ENCODE results near the gene SLC13A5. TPM values are rescaled to one million over a fixed set of nuclear protein-coding genes. Genes with fewer than 3 reads are reported as not detected.
A peak's percentile ranks its signal among the peaks of the same experiment; 100 is the strongest.
"Not testable (repeated sequence)": the region's sequence is repeated elsewhere in the genome, so short reads cannot be mapped to it uniquely, and the experiment has no call there.

SLC13A5 gene
- total RNA-seq, 1 donor: not detected

DNA sequence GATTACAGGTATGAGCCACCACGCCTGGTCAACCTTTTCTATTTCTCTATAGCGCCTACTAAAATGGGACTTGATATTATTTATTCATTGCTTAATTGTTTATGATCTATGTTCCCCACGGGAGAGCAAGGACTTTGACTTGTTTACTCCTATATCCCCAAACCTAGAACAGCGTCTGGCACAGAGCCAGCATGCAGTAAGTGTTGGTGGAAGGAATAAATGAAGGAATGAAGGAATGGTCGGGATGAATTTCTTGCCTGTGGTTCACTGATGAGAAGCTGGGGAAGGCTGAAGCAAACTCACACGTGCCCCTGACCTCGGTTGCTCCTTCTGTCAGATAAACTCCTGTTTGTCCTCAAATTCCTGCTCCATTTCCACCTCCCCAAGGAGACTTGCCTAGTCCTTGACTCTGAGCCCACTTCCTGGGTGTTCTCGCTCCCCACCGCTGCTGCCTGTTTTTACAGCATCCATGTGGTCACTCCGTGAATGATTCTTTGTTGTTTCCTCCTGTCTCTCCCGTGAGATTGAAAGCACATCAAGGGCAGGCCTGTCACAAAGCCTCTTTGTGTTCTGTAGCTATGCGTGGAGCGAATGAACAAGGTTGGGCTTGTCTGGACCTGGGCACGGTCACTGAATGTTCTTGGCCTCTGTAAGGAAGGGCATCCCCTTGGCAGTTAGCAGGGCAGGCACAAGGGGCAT lies 44.3 kb downstream of the SLC13A5 start:
- no peak for DNase-seq (ENCODE audit: low read depth)
- H3K4me3 ChIP-seq (ENCODE audit: low read depth, low read length): no peak overlapping the region
- TF ChIP-seq, protein P1, sequence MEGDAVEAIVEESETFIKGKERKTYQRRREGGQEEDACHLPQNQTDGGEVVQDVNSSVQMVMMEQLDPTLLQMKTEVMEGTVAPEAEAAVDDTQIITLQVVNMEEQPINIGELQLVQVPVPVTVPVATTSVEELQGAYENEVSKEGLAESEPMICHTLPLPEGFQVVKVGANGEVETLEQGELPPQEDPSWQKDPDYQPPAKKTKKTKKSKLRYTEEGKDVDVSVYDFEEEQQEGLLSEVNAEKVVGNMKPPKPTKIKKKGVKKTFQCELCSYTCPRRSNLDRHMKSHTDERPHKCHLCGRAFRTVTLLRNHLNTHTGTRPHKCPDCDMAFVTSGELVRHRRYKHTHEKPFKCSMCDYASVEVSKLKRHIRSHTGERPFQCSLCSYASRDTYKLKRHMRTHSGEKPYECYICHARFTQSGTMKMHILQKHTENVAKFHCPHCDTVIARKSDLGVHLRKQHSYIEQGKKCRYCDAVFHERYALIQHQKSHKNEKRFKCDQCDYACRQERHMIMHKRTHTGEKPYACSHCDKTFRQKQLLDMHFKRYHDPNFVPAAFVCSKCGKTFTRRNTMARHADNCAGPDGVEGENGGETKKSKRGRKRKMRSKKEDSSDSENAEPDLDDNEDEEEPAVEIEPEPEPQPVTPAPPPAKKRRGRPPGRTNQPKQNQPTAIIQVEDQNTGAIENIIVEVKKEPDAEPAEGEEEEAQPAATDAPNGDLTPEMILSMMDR (IDR thresholded peaks at IDR 0.05; ENCODE audit: insufficient read depth, low read depth, low read length): no peak

DNA sequence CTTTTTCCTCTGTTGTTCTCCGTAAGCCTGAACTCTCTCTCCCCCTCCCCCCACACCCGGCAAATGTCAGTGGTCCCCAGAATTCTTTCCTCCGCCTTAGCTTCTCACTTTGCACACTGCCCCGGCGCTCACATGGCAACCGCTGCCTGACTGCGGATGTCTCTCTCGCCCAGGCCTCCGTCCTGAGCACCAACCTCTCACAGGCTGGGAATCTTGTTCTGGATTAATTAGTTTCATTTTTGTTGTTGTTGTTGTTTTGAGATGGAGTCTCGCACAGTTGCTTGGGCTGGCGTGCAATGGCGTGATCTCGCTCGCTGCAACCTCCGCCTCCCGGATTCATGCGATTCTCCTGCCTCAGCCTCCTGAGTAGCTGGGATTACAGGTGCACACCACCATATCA lies 45.0 kb downstream of the SLC13A5 start:
- no peak overlapping the region for H3K4me3 ChIP-seq (ENCODE audit: low read depth, low read length)
- no peak for DNase-seq (ENCODE audit: low read depth)
- TF ChIP-seq, protein P1 (IDR thresholded peaks at IDR 0.05; ENCODE audit: insufficient read depth, low read depth, low read length): no peak

DNA sequence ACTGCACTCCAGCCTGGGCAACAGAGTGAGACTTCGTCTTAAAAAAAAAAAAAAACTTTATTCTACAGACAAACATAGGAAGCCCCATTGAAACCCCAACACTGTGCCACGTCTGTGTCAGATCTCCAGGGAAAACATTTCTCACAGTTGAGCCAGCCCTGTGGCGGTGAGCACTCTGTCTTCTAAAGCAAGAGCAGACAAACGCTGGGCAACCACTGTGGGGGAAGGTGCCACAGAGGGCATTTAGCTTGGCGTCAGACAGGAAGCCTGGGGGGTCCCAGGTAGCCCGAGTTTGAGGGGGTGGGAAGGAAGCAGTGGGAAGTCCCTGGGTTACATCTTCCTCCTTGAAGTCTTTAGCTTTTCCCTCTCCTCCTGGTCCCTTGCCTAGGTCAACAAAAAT lies 45.7 kb downstream of the SLC13A5 start:
- DNase-seq (ENCODE audit: low read depth): no peak
- H3K4me3 ChIP-seq (ENCODE audit: low read depth, low read length): no peak overlapping the region

DNA sequence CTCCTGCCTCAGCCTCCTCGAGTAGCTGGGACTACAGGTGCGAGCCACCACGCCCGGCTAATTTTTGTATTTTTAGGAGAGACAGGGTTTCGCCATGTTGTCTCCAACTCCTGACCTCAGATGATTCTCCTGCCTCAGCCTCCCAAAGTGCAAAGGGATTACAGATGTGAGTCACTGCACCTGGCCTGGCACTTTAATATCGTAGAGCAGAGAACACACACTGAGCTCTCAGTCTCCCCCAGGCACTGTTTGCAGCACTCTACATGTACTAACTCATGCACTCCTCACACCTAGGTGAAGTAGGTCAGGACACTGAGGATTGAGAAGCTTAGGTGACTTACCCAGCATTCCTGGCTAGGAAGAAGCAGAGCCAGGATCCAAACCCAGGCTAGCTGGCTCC lies 46.6 kb downstream of the SLC13A5 start:
- no peak overlapping the region for H3K4me3 ChIP-seq (ENCODE audit: low read depth, low read length)
- DNase-seq (ENCODE audit: low read depth): no peak
- TF ChIP-seq, protein P1 (IDR thresholded peaks at IDR 0.05; ENCODE audit: insufficient read depth, low read depth, low read length): no peak

More for the DNA sequence above, 45.7 kb downstream of the SLC13A5 start:
- TF ChIP-seq, protein P1 (IDR thresholded peaks at IDR 0.05; ENCODE audit: insufficient read depth, low read depth, low read length): no peak

DNA sequence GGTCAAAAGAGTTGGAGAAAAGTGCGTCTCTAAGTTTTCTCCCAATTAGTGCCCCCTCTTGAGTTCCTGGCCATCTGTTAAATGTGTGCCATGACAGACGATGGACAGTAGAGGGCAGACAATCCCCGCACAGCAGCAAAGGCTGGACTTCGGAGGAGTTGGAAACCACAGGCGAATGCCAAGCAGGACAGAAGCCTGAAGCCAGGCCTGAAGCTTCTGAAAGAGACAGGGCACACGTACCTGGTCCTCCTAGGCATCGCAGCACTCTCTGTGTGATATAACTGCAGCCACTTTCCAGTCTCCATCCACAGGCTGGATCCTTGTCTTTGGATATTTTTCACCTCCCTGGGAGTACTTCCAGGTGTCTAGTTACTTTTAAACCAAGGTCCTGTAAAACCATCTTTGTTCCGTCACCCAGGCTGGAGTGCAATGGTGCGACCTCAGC lies 47.1 kb downstream of the SLC13A5 start:
- TF ChIP-seq, protein P1 (IDR thresholded peaks at IDR 0.05; ENCODE audit: insufficient read depth, low read depth, low read length): peak; percentile 99
- DNase-seq (ENCODE audit: low read depth): peak; percentile 84

DNA sequence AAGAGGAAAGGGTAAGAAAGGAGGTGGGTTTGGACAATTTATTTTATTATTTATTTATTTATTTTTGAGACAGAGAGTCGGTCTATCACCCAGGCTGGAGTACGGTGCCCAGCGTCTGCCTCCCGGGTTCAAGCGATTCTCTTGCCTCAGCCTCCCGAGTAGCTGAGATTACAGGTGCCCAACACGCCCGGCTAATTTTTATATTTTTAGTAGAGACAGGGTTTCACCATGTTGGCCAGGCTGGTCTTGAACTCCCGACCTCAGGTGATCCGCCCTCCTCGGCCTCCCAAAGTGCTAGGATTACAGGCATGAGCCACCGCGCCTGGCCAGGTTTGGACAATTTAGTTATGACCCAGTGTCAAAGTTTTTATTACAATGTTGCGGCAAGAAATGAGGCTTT lies 50.0 kb downstream of the SLC13A5 start:
- H3K4me3 ChIP-seq (ENCODE audit: low read depth, low read length): not testable (repeated sequence)

More for the DNA sequence above, 47.1 kb downstream of the SLC13A5 start:
- H3K4me3 ChIP-seq (ENCODE audit: low read depth, low read length): no peak overlapping the region

DNA sequence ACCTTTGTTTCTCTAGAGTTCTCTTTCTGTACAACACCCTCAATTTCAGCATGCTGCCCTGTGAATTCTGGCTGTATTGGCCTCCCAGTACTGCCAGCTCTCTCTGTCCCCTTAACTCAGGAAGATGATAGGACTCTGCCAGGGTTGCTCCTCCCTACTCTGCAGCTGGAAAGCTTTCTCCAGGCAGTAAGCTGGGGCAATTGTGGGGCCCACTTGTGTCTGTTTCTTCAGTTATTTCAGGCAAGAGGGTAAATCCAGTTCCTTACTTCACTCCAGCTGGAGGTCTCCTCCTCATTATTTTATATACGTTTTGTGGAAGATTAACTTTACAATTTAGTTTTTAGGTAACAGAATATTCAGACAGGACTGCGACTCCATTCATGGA lies 51.7 kb downstream of the SLC13A5 start:
- DNase-seq (ENCODE audit: low read depth): no peak
- TF ChIP-seq, protein P1 (IDR thresholded peaks at IDR 0.05; ENCODE audit: insufficient read depth, low read depth, low read length): no peak
- no peak overlapping the region for H3K4me3 ChIP-seq (ENCODE audit: low read depth, low read length)

More for the DNA sequence above, 50.0 kb downstream of the SLC13A5 start:
- not testable (repeated sequence) for DNase-seq (ENCODE audit: low read depth)

All from fibroblast of villous mesenchyme (primary cell).